T-helper 17 cell (primary cell): Measurements from ENCODE around the gene DDX56. TPM values are rescaled to one million over a fixed set of nuclear protein-coding genes. Genes with fewer than 3 reads are reported as not detected.
"Not testable (repeated sequence)": the region's sequence is repeated elsewhere in the genome, so short reads cannot be mapped to it uniquely, and the experiment has no call there.

ENCODE experiments used
- ATAC-seq: fragments of 150-1000 bp; cut with Tn5 transposase; 2 replicates; pipeline ENCODE4 v1.10.0; 2021; ENCODE audit warnings: mild to moderate bottlenecking, moderate library complexity
- DNase-seq, 3 donors: peaks; one replicate each; pipeline versions ENCODE4 v3.0.0 to v3.0.0-alpha.2; 2020 to 2021
- H3K9me3 ChIP-seq: one replicate; pipeline ENCODE4 v1.7.0; 2013; ENCODE audit warnings: low read length, mild to moderate bottlenecking; ENCODE audit not compliant: control insufficient read depth, poor library complexity, severe bottlenecking
- H3K27ac Mint-ChIP-seq: one replicate; pipeline ENCODE4 v1.8.0; 2022; ENCODE audit warnings: mild to moderate bottlenecking, moderate library complexity, mixed read lengths
- H3K27me3 Mint-ChIP-seq: one replicate; pipeline ENCODE4 v1.8.0; 2022; ENCODE audit warnings: mixed read lengths
- H3K36me3 Mint-ChIP-seq: one replicate; pipeline ENCODE4 v1.8.0; 2022; ENCODE audit warnings: low read depth, mixed read lengths
- H3K4me1 Mint-ChIP-seq: one replicate; pipeline ENCODE4 v1.8.0; 2022; ENCODE audit warnings: mild to moderate bottlenecking, mixed read lengths
- H3K4me3 Mint-ChIP-seq: one replicate; pipeline ENCODE4 v1.8.0; 2022; ENCODE audit warnings: mild to moderate bottlenecking, moderate library complexity, mixed read lengths
- total RNA-seq, 4 donors: library from RNA in 2 of 4; stranded (reverse) in 2 of 4; gene quantifications; one replicate each; pipeline ENCODE4 v1.2.3 and lab custom pipeline; 2022 to 2026

Gene DDX56
- total RNA-seq, 2 donors from 2014 or later: 95.7 to 101 TPM

DNA sequence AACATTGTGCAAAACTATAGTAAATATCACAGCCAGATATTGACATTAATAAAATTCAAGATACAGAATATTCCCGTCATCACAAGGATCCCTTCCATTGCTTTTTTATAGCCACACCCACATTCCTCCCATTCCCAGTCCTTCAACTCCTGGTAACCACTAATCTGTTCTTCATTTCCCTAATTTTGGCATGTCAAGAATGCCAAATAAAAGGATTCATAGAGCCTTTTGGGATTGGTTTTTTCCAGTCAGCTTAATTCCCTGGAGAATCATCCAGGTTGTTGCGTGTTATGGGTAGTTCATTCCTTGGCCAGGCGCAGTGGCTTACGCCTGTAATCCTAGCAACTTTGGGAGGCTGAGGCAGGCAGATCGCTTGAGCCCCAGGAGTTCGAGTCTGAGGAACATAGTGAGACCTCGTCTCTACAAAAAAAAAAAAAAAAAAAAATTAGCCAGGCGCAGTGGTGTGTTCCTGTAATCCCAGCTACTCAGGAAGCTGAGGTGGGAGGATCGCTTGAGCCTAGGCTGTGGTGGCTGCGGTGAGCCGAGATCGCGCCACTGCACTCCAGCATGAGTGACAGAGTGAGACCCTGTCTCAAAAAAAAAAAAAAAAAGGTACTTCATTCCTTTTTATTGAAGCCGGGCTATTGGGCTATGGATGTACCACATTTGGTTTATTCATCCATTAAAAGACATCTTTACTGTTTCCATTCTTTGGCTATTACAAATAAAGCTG, 35.4 kb upstream of the DDX56 start:
- Mint-ChIP-seq H3K4me1 (peaks cover 44% of the 10 kb centered on the region), H3K27ac (peak overlapping the region; percentile 97), H3K27me3 (no peaks in the 10 kb centered on the region), H3K36me3 (no peaks in the 10 kb centered on the region), H3K4me3 (peak overlapping the region; percentile 66)
- DNase-seq (peak in 1 of 3 donors; percentile 59), ATAC-seq (no peak)
- H3K9me3 ChIP-seq: no peaks in the 10 kb centered on the region

- ATAC-seq (no peak), DNase-seq (no peak)
- no peaks in the 10 kb centered on the region for H3K9me3 ChIP-seq
- H3K4me3 Mint-ChIP-seq: peak overlapping the region; percentile 90
- H3K36me3 Mint-ChIP-seq: no peaks in the 10 kb centered on the region
- no peaks in the 10 kb centered on the region for H3K27me3 Mint-ChIP-seq
- H3K4me1 Mint-ChIP-seq: peaks cover 37% of the 10 kb centered on the region
- H3K27ac Mint-ChIP-seq: peak overlapping the region; percentile 97
Measured at GRCh38 chr7:44607141-44608068, 33.7 kb upstream of the DDX56 start.

DNA sequence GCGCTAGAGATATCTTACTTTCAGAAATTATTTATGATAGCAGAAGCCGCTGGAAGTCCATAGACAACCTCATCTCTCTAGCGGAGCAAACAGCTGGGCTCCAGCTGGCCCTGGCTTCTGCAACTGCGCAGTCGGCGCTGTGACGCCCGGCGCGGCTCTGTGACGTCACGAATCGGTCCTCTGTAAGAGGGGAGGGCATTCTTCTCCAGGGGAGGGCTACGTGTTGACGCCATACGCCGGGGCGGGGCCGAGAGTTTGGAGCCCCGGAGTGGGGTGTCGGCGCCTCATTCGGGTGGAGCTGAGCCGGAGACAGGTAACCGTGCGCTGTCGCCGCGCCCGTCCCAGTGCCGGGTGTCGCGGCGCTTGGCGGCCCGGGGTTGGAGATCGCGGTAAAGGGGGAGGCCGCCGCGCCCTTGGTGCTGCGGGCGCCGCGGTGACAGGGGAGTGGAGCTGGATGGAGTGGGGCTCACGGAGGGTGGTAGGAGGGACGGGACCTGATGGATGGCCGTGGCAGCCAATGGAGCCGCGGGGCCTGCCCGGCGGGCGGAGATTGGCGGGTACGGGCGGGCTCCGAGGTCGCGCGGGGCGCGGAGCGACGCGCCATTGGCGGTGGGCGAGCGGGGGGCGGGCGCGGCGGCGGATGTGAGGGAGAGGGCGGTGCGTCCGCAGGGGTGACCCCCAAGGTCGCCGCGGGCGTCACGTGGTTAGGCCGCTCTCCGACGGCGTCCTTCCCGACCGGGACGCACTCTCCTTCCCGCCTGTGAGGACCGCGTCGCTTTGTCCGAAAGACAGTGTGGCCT, 32.8 kb upstream of the DDX56 start, which contains the start of gene OGDH:
TSS of gene OGDH (plus strand) at position 287 of the 800 bp plus-strand sequence. CDS start 17,717 bp downstream, outside the sequence.
- H3K27me3 Mint-ChIP-seq: no peaks in the 10 kb centered on the region
- H3K4me3 Mint-ChIP-seq: peak within 1 kb of the TSS; percentile 90
- peaks cover 31% of the 10 kb centered on the region for H3K4me1 Mint-ChIP-seq
- H3K27ac Mint-ChIP-seq: peak within 1 kb of the TSS; percentile 97
- H3K9me3 ChIP-seq: no peaks in the 10 kb centered on the region
- no peaks in the 10 kb centered on the region for H3K36me3 Mint-ChIP-seq
- DNase-seq (peak; percentile 95 to 98 (median 97)), ATAC-seq (peak; percentile 94)

DNA sequence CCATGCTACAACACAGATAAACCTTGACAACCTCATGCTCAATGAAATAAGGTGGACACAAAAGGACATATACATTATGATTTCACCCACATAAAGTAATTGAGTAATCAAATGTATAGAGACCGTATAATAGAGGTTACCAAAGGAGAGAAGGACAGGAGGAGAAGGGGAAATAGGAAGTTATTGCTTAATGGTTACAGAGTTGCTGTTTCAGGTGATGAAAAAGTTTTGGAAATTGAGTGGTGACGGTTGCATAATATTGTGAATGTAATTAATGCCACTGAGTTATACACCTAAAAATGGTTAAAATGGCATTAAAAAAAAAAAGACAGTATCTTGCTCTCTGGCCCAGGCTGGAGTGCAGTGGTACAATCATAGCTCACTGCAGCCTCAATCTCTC, 31.2 kb upstream of the DDX56 start:
- H3K36me3 Mint-ChIP-seq: no peaks in the 10 kb centered on the region
- no peak for DNase-seq
- peak overlapping the region; percentile 97 for H3K27ac Mint-ChIP-seq
- no peaks in the 10 kb centered on the region for H3K27me3 Mint-ChIP-seq
- H3K4me1 Mint-ChIP-seq: peaks cover 25% of the 10 kb centered on the region
- peak overlapping the region; percentile 41 for H3K4me3 Mint-ChIP-seq
- ATAC-seq: no peak
- no peaks in the 10 kb centered on the region for H3K9me3 ChIP-seq

GRCh38 chr7:44603193-44603592, 29.5 kb upstream of the DDX56 start:
- no peaks in the 10 kb centered on the region for H3K9me3 ChIP-seq
- ATAC-seq (no peak), DNase-seq (no peak)
- H3K4me1 Mint-ChIP-seq: peaks cover 23% of the 10 kb centered on the region
- no peak overlapping the region for H3K4me3 Mint-ChIP-seq
- H3K27me3 Mint-ChIP-seq: no peaks in the 10 kb centered on the region
- H3K36me3 Mint-ChIP-seq: no peaks in the 10 kb centered on the region
- H3K27ac Mint-ChIP-seq: no peak overlapping the region

- Mint-ChIP-seq H3K4me3 (no peak overlapping the region), H3K27ac (no peak overlapping the region), H3K27me3 (no peaks in the 10 kb centered on the region), H3K4me1 (peaks cover 23% of the 10 kb centered on the region), H3K36me3 (no peaks in the 10 kb centered on the region)
- no peaks in the 10 kb centered on the region for H3K9me3 ChIP-seq
- ATAC-seq (no peak), DNase-seq (no peak)
Measured at GRCh38 chr7:44602576-44602910, 28.8 kb upstream of the DDX56 start.

GRCh38 chr7:44599222-44599621, 25.5 kb upstream of the DDX56 start:
- Mint-ChIP-seq H3K27me3 (no peaks in the 10 kb centered on the region), H3K4me3 (no peak overlapping the region), H3K4me1 (peaks cover 4% of the 10 kb centered on the region), H3K27ac (peak overlapping the region; percentile 70), H3K36me3 (no peaks in the 10 kb centered on the region)
- H3K9me3 ChIP-seq: no peaks in the 10 kb centered on the region
- DNase-seq (no peak), ATAC-seq (no peak)

- not testable (repeated sequence) for H3K27ac Mint-ChIP-seq, H3K4me3 Mint-ChIP-seq, ATAC-seq, DNase-seq, H3K4me1 Mint-ChIP-seq, H3K36me3 Mint-ChIP-seq, H3K9me3 ChIP-seq, H3K27me3 Mint-ChIP-seq
Measured at GRCh38 chr7:44597181-44597580, 23.5 kb upstream of the DDX56 start.

GRCh38 chr7:44595934-44596635, 22.4 kb upstream of the DDX56 start:
- H3K4me1 Mint-ChIP-seq: peaks cover 7% of the 10 kb centered on the region
- ATAC-seq: no peak
- H3K36me3 Mint-ChIP-seq: peaks cover 2% of the 10 kb centered on the region
- H3K27ac Mint-ChIP-seq: no peak overlapping the region
- H3K4me3 Mint-ChIP-seq: no peak overlapping the region
- no peaks in the 10 kb centered on the region for H3K27me3 Mint-ChIP-seq
- DNase-seq: no peak
- H3K9me3 ChIP-seq: no peaks in the 10 kb centered on the region

GRCh38 chr7:44590910-44591309, 17.2 kb upstream of the DDX56 start:
- Mint-ChIP-seq H3K27me3 (no peaks in the 10 kb centered on the region), H3K36me3 (peaks cover 2% of the 10 kb centered on the region), H3K4me1 (peaks cover 10% of the 10 kb centered on the region), H3K27ac (no peak overlapping the region), H3K4me3 (no peak overlapping the region)
- DNase-seq (no peak), ATAC-seq (no peak)
- H3K9me3 ChIP-seq: no peaks in the 10 kb centered on the region

DNA sequence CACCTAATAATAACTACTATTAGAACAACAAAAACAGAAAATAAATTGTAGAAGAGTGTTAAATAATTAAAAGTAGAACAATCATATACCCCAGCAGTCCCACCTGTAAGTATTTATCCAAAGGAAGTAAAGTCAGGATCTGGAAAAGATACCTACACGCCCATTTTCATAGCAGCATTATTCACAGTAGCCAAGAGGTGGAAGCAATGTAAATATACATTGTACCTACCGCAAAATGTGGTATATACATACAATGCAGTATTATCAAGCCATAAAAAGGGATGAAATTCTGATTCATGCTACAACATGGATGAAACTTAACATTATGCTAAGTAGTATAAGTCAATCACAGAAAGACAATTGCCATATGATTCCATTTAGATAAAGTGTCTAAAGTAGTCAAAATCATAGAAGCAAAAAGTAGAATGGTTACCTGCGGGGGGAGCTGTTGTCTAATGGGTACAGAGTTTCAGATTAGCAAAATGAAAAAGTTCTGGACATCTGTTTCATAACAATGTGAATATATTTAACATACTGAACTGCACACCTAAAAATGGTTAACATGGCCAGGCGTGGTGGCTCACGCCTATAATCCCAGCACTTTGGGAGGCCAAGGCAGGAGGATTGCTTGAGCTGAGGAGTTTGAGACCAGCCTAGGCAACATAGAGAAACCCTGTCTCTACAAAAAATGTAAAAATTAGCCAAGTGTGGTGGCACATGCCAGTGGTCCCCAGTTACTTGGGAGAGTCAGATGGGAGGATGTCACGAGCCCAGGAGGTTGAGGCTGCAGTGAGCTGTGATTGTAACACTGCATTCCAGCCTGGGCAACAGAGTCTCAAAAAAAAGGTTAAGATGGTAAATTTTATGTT, 14.4 kb upstream of the DDX56 start:
- peak; percentile 88 for ATAC-seq
- peak overlapping the region; percentile 86 for H3K27ac Mint-ChIP-seq
- peaks cover under 1% of the 10 kb centered on the region for H3K36me3 Mint-ChIP-seq
- no peaks in the 10 kb centered on the region for H3K9me3 ChIP-seq
- H3K4me1 Mint-ChIP-seq: peaks cover 8% of the 10 kb centered on the region
- peak in 1 of 3 donors; percentile 49 for DNase-seq
- no peak overlapping the region for H3K4me3 Mint-ChIP-seq
- no peaks in the 10 kb centered on the region for H3K27me3 Mint-ChIP-seq
